Measurements from ENCODE around the gene STAP2. TPM values are rescaled to one million over a fixed set of nuclear protein-coding genes. Genes with fewer than 3 reads are reported as not detected.

STAP2 gene
- total and polyA plus RNA-seq, 2 donors (not counting 3 experiments of a cell fraction or from before 2014, with no cell fraction given): 12.2 to 21.7 TPM

GRCh38 chr19:4303819-4304537 is 34.6 kb downstream of the STAP2 start:
- H3K79me2 ChIP-seq (ENCODE audit: control insufficient read depth, insufficient read depth, low read length): no peaks in the 10 kb centered on the region
- no peaks in the 10 kb centered on the region for H4K20me1 ChIP-seq (replicated peaks; ENCODE audit: control insufficient read depth, extremely low read depth, insufficient read depth, low read length)
- peaks cover 0 to 3% of the 10 kb centered on the region in 2 experiments for H3K36me3 ChIP-seq (ENCODE audit: control insufficient read depth in 2 of 2, extremely low read depth in 1 of 2, insufficient read depth in 2 of 2, low read length in 2 of 2)
- H3K27ac ChIP-seq (ENCODE audit: insufficient read depth, low read depth, low read length): no peak overlapping the region
- no peaks in the 10 kb centered on the region for H3K9me3 ChIP-seq (replicated peaks; ENCODE audit: control insufficient read depth, insufficient read depth, low read length)
- H3K9me1 ChIP-seq (replicated peaks; ENCODE audit: control insufficient read depth, extremely low read depth, insufficient read depth, low read length): no peaks in the 10 kb centered on the region
- no peak for DNase-seq (ENCODE audit: low read depth, low spot score)
- H3K4me1 ChIP-seq (ENCODE audit: control insufficient read depth, extremely low read depth, insufficient read depth, low read length): no peaks in the 10 kb centered on the region
- intact Hi-C loops (cut with micrococcal nuclease): no loop called here
- ChIA-PET CTCF (interaction anchor here (1.0 kb wide), 1 partner anchor 48 kb away, joined by 4 read pairs; no protein-coding TSS in a partner anchor), POLR2A (no interaction called here)
- TF ChIP-seq MYC (IDR thresholded peaks at IDR 0.05; ENCODE audit: low read depth, low read length): no peak
- no peak for TF ChIP-seq EZH2 (IDR thresholded peaks at IDR 0.05; ENCODE audit: borderline replicate concordance, low read depth, low read length, severe bottlenecking)
- TF ChIP-seq POLR2A (IDR thresholded peaks at IDR 0.05; ENCODE audit: low read depth, low read length): no peak
- no peak for TF ChIP-seq MAX (IDR thresholded peaks at IDR 0.05; ENCODE audit: insufficient read depth, insufficient read length)
- TF ChIP-seq GATA2 (IDR thresholded peaks at IDR 0.05; ENCODE audit: insufficient read depth, insufficient read length, low read depth, low read length): no peak
- TF ChIP-seq JUN (IDR thresholded peaks at IDR 0.05; ENCODE audit: borderline replicate concordance, insufficient read depth, insufficient read length, low read depth): no peak
- no peak for TF ChIP-seq FOS (IDR thresholded peaks at IDR 0.05; ENCODE audit: borderline replicate concordance, insufficient read depth, low read length)
- TF ChIP-seq CTCF (IDR thresholded peaks at IDR 0.05; ENCODE audit: extremely low read depth in 1 of 2, insufficient read depth in 1 of 2, low read depth in 1 of 2, low read length in 2 of 2): no peak
- no peak for TF ChIP-seq POLR2AphosphoS5 (IDR thresholded peaks at IDR 0.05; ENCODE audit: insufficient read depth, low read depth, low read length)
- peak overlapping the region; percentile 17 for H3K4me2 ChIP-seq (ENCODE audit: insufficient read depth, low read length)
- H3K27me3 ChIP-seq (ENCODE audit: control insufficient read depth in 2 of 2, insufficient read depth in 2 of 2, low read length in 2 of 2): no peaks in the 10 kb centered on the region
- peak overlapping the region; percentile 8 for H2AFZ ChIP-seq (ENCODE audit: low read depth, low read length)
- no peak overlapping the region for H3K9ac ChIP-seq (replicated peaks; ENCODE audit: extremely low read depth, insufficient read depth, low read length)
- BruUV-seq (replicated peaks): no TSS peak
- peak; percentile 24 for FAIRE-seq
- H3K4me3 ChIP-seq (replicated peaks in 1 of 3; ENCODE audit: insufficient read depth in 1 of 3, low read depth in 1 of 3, low read length in 3 of 3): no peak overlapping the region
- dilution Hi-C loops (cut with MboI; ENCODE audit: extremely low pct_ligation_motif_present, low sequenced_read_pairs): no loop called here
